A549 (cell line): ENCODE results near the gene RPA1. TPM values are rescaled to one million over a fixed set of nuclear protein-coding genes. Genes with fewer than 3 reads are reported as not detected.

Experiments used
- ATAC-seq, 2 experiments: fragments of 200-7000 bp in 1 of 2; fragments of >200 bp in 1 of 2; cut with Nextera tagmentation in 1 of 2; cut with Tn5 transposase in 1 of 2; 3 replicates each; pipeline versions ENCODE4 v1.8.0 to v1.9.1; 2018 to 2020; ENCODE audit warnings: mild to moderate bottlenecking in 1 of 2, moderate library complexity in 1 of 2
- CTCF ChIA-PET: fragments of 300-600 bp; sonication (Branson Sonifier 250); formaldehyde crosslinking; extraction: SDS; loops from one replicate; lab custom pipeline; 2021; ENCODE audit warnings: antibody characterized with exemption, inconsistent platforms; lab: Yijun Ruan, JAX
- POLR2A ChIA-PET: fragments of 350-600 bp; formaldehyde crosslinking; extraction: SDS; loops from one replicate; lab custom pipeline; 2021; ENCODE audit warnings: antibody characterized with exemption, inconsistent platforms; lab: Yijun Ruan, JAX
- DNase-seq, 2 experiments: peaks; one replicate each; pipeline versions ENCODE4 v3.0.0 to v3.0.0-alpha.2; 2011 to 2016; ENCODE audit warnings: low read depth in 1 of 2, low spot score in 1 of 2
- FAIRE-seq: peaks from 2 replicates; lab custom pipeline; 2011; peaks lifted over from hg19 to GRCh38; lab: Jason Lieb, UNC
- H3K27ac ChIP-seq, 2 experiments: fragments of >200 bp; sonication (Bioruptor Twin); formaldehyde crosslinking; 3 replicates each; pipeline ENCODE4 v1.5.1; 2016 to 2017
- H3K4me1 ChIP-seq: fragments of >200 bp; sonication (Bioruptor Twin); formaldehyde crosslinking; 3 replicates; pipeline ENCODE4 v1.6.1; 2016
- H3K4me2 ChIP-seq: fragments of >200 bp; sonication (Bioruptor Twin); formaldehyde crosslinking; 3 replicates; pipeline ENCODE4 v1.6.1; 2016
- H3K4me3 ChIP-seq: fragments of >200 bp; sonication (Bioruptor Twin); formaldehyde crosslinking; 3 replicates; pipeline ENCODE4 v1.5.1; 2016
- H3K9me3 ChIP-seq: fragments of >200 bp; sonication (Bioruptor Twin); formaldehyde crosslinking; 3 replicates; pipeline ENCODE4 v1.6.1; 2016
- CEBPB ChIP-seq, 2 experiments: fragments of >200 bp in 1 of 2; sonication (Bioruptor Twin) in 1 of 2; formaldehyde crosslinking in 1 of 2; IDR thresholded peaks; 2 replicates each; pipeline ENCODE4 v1.6.1; 2012 to 2016
- CHD4 ChIP-seq: fragments of 200-600 bp; sonication (generic); IDR thresholded peaks from 2 replicates; pipeline ENCODE4 v1.6.1; 2016; ENCODE audit warnings: antibody characterized with exemption, mild to moderate bottlenecking, borderline replicate concordance
- EHMT2 ChIP-seq: fragments of 200-600 bp; sonication (generic); IDR thresholded peaks from 2 replicates; pipeline ENCODE4 v1.6.1; 2016; ENCODE audit warnings: antibody characterized with exemption, low read depth, mild to moderate bottlenecking, moderate library complexity
- EP300 ChIP-seq, 2 experiments: fragments of >200 bp; sonication (Bioruptor Twin); formaldehyde crosslinking; IDR thresholded peaks; 2 replicates in 1 of 2; 3 replicates in 1 of 2; pipeline ENCODE4 v1.6.1; 2016 to 2017
- FOXS1 ChIP-seq: fragments of 250-450 bp; sonication (Bioruptor Pico); IDR thresholded peaks from 2 replicates; pipeline ENCODE4 v1.5.0; 2020; ENCODE audit warnings: mild to moderate bottlenecking, moderate library complexity
- HDAC2 ChIP-seq: fragments of 200-600 bp; sonication (generic); IDR thresholded peaks from 2 replicates; pipeline ENCODE4 v1.6.1; 2016
- HOXA7 ChIP-seq: fragments of 250-450 bp; sonication (Bioruptor Pico); IDR thresholded peaks from 2 replicates; pipeline ENCODE4 v1.5.0; 2020; ENCODE audit warnings: mild to moderate bottlenecking, moderate library complexity
- HOXB5 ChIP-seq: fragments of 250-450 bp; sonication (Bioruptor Pico); IDR thresholded peaks from 2 replicates; pipeline ENCODE4 v1.5.0; 2020; ENCODE audit warnings: mild to moderate bottlenecking, moderate library complexity
- JUNB ChIP-seq: fragments of >200 bp; sonication (Bioruptor Twin); formaldehyde crosslinking; IDR thresholded peaks from 2 replicates; pipeline ENCODE4 v1.6.1; 2016
- KDM5A ChIP-seq: fragments of 200-600 bp; sonication (generic); IDR thresholded peaks from 2 replicates; pipeline ENCODE4 v1.6.1; 2016; ENCODE audit warnings: antibody characterized with exemption, mild to moderate bottlenecking
- NFE2L2 ChIP-seq: fragments of 150-350 bp; conservative IDR thresholded peaks from 2 replicates; pipeline ENCODE4 v1.6.1; 2014; ENCODE audit warnings: low read length
- PHF8 ChIP-seq: fragments of 200-600 bp; sonication (generic); IDR thresholded peaks from 2 replicates; pipeline ENCODE4 v1.6.1; 2016; ENCODE audit warnings: low read depth, mild to moderate bottlenecking, antibody characterized with exemption, moderate library complexity, borderline replicate concordance
- POLR2A ChIP-seq: IDR thresholded peaks from 2 replicates; pipeline ENCODE4 v1.6.1; 2012; ENCODE audit warnings: mild to moderate bottlenecking, low read length
- POLR2AphosphoS2 ChIP-seq: conservative IDR thresholded peaks from 2 replicates; pipeline ENCODE4 v1.6.1; 2012; ENCODE audit warnings: low read length, improper control_type of control experiment, inconsistent platforms
- RARB ChIP-seq: fragments of 250-450 bp; sonication (Bioruptor Pico); IDR thresholded peaks from 2 replicates; pipeline ENCODE4 v1.8.0; 2021; ENCODE audit warnings: mild to moderate bottlenecking, moderate library complexity
- RCOR1 ChIP-seq: fragments of 150-350 bp; IDR thresholded peaks from 2 replicates; pipeline ENCODE4 v1.6.1; 2014; ENCODE audit warnings: antibody characterized with exemption, low read length, low read depth
- RFX5 ChIP-seq: fragments of 450-650 bp; IDR thresholded peaks from 2 replicates; pipeline ENCODE4 v1.7.1; 2014; ENCODE audit warnings: antibody characterized with exemption, mild to moderate bottlenecking, moderate library complexity
- SREBF2 ChIP-seq: fragments of 450-650 bp; IDR thresholded peaks from 2 replicates; pipeline ENCODE4 v1.6.1; 2014; ENCODE audit warnings: mild to moderate bottlenecking, moderate library complexity
- TFCP2L1 ChIP-seq: fragments of 250-450 bp; sonication (Bioruptor Pico); IDR thresholded peaks from 2 replicates; pipeline ENCODE4 v1.5.0; 2021; ENCODE audit warnings: mild to moderate bottlenecking
- ZFP36 ChIP-seq: fragments of 450-650 bp; IDR thresholded peaks from 2 replicates; pipeline ENCODE4 v1.6.1; 2014; ENCODE audit warnings: borderline replicate concordance; ENCODE audit not compliant: partially characterized antibody
- ZSCAN20 ChIP-seq: fragments of 250-450 bp; sonication (Bioruptor Pico); IDR thresholded peaks from 2 replicates; pipeline ENCODE4 v1.8.0; 2022; ENCODE audit warnings: mild to moderate bottlenecking, moderate library complexity
- WGBS: methylation state at CpG from one replicate; pipeline ENCODE4 v1.1.6; 2017; ENCODE audit errors: missing lambda C conversion rate; 5-methylcytosine and 5-hydroxymethylcytosine counted together
- polyA plus RNA-seq, 4 experiments: library from polyadenylated mRNA; depleted of rRNA in 3 of 4; stranded (reverse); fragments of >200 nt; fragmentation: RNase III in 1 of 4; extraction: RNeasy Plus Mini Kit Qiagen cat#74134 plus additional on column Dnase treatment in 1 of 4; gene quantifications; 2 replicates in 3 of 4; 3 replicates in 1 of 4; pipeline ENCODE4 v1.2.3, GENCODE V29; 2011 to 2017
- TF ChIP-seq, protein P1 (sequence below): fragments of >200 bp; sonication (Bioruptor Twin); formaldehyde crosslinking; IDR thresholded peaks from 3 replicates; pipeline ENCODE4 v1.6.1; 2016
- TF ChIP-seq, protein P2 (sequence below): fragments of 450-650 bp; IDR thresholded peaks from 2 replicates; pipeline ENCODE4 v1.6.1; 2014; ENCODE audit warnings: antibody characterized with exemption
- TF ChIP-seq, protein P3 (sequence below): IDR thresholded peaks from 2 replicates; pipeline ENCODE4 v1.6.1; 2012
- TF ChIP-seq, protein P4 (sequence below): fragments of 150-350 bp; IDR thresholded peaks from 2 replicates; pipeline ENCODE4 v1.6.1; 2014; ENCODE audit warnings: low read depth, mild to moderate bottlenecking, low read length
- TF ChIP-seq, protein P5 (sequence below): fragments of 200-600 bp; sonication (generic); IDR thresholded peaks from 2 replicates; pipeline ENCODE4 v1.6.1; 2016; ENCODE audit warnings: antibody characterized with exemption, mild to moderate bottlenecking, moderate library complexity
- TF ChIP-seq, protein P6 (sequence below): fragments of 250-450 bp; sonication (Bioruptor Pico); IDR thresholded peaks from 2 replicates; pipeline ENCODE4 v1.5.0; 2021; ENCODE audit warnings: mild to moderate bottlenecking, moderate library complexity, borderline replicate concordance
- TF ChIP-seq, protein P7 (sequence below): fragments of 250-450 bp; sonication (Bioruptor Pico); IDR thresholded peaks from 2 replicates; pipeline ENCODE4 v1.5.0; 2020; ENCODE audit warnings: low read depth, mild to moderate bottlenecking, moderate library complexity

The RPA1 gene
- polyA plus RNA-seq, 2 of the 4 experiments (the other 2 are of a cell fraction): 72.2 to 136 TPM

DNA sequence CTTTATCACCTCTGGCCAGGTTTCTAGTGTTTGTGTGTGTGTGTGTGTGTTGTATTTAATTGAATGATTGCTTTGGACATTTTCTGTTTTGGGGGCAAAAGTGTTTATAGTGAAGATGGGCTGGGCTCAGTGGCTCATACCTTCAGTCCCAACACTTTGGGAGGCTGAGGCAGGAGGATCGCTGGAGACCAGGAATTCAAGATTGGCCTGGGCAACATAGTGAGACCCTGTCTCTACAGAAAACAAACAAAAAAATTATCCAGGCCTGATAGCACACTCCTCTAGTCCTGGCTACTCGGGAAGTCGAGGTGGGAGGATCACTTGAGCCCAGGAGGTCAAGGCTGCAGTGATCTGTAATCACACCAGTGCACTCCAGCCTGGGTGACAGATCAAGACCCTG, 37.5 kb downstream of the RPA1 start:
- WGBS: 89% methylated on average over 3 of the region's 3 CpGs
- H3K27ac ChIP-seq: no peak overlapping the region
- ChIA-PET CTCF (interaction anchor here (1.0 to 5.0 kb wide), 3 partner anchors 15 to 147 kb away, joined by 4 to 30 read pairs (median 4); no protein-coding TSS in a partner anchor), POLR2A (no interaction called here)
- no peaks in the 10 kb centered on the region for H3K4me1 ChIP-seq
- no peaks in the 10 kb centered on the region for H3K9me3 ChIP-seq
- no peak overlapping the region for H3K4me2 ChIP-seq
- ATAC-seq (no peak), DNase-seq (no peak), FAIRE-seq (no peak)
- H3K4me3 ChIP-seq: no peak overlapping the region
- TF ChIP-seq, protein P1, sequence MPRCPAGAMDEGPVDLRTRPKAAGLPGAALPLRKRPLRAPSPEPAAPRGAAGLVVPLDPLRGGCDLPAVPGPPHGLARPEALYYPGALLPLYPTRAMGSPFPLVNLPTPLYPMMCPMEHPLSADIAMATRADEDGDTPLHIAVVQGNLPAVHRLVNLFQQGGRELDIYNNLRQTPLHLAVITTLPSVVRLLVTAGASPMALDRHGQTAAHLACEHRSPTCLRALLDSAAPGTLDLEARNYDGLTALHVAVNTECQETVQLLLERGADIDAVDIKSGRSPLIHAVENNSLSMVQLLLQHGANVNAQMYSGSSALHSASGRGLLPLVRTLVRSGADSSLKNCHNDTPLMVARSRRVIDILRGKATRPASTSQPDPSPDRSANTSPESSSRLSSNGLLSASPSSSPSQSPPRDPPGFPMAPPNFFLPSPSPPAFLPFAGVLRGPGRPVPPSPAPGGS: no peak
- TF ChIP-seq RARB (CRISPR knock-in tag) (no peak), HOXA7 (no peak), POLR2A (no peak), SREBF2 (no peak), EHMT2 (no peak), JUNB (no peak), ZSCAN20 (CRISPR knock-in tag) (no peak), CEBPB (IDR thresholded peaks at IDR 0.05) (no peak), NFE2L2 (no peak), POLR2AphosphoS2 (no peak), FOXS1 (no peak), RCOR1 (no peak)
- TF ChIP-seq, protein P2, sequence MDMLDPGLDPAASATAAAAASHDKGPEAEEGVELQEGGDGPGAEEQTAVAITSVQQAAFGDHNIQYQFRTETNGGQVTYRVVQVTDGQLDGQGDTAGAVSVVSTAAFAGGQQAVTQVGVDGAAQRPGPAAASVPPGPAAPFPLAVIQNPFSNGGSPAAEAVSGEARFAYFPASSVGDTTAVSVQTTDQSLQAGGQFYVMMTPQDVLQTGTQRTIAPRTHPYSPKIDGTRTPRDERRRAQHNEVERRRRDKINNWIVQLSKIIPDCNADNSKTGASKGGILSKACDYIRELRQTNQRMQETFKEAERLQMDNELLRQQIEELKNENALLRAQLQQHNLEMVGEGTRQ: no peak
- TF ChIP-seq, protein P3, sequence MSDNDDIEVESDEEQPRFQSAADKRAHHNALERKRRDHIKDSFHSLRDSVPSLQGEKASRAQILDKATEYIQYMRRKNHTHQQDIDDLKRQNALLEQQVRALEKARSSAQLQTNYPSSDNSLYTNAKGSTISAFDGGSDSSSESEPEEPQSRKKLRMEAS: no peak
- TF ChIP-seq, protein P4, sequence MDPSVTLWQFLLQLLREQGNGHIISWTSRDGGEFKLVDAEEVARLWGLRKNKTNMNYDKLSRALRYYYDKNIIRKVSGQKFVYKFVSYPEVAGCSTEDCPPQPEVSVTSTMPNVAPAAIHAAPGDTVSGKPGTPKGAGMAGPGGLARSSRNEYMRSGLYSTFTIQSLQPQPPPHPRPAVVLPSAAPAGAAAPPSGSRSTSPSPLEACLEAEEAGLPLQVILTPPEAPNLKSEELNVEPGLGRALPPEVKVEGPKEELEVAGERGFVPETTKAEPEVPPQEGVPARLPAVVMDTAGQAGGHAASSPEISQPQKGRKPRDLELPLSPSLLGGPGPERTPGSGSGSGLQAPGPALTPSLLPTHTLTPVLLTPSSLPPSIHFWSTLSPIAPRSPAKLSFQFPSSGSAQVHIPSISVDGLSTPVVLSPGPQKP: no peak
- TF ChIP-seq, protein P5, sequence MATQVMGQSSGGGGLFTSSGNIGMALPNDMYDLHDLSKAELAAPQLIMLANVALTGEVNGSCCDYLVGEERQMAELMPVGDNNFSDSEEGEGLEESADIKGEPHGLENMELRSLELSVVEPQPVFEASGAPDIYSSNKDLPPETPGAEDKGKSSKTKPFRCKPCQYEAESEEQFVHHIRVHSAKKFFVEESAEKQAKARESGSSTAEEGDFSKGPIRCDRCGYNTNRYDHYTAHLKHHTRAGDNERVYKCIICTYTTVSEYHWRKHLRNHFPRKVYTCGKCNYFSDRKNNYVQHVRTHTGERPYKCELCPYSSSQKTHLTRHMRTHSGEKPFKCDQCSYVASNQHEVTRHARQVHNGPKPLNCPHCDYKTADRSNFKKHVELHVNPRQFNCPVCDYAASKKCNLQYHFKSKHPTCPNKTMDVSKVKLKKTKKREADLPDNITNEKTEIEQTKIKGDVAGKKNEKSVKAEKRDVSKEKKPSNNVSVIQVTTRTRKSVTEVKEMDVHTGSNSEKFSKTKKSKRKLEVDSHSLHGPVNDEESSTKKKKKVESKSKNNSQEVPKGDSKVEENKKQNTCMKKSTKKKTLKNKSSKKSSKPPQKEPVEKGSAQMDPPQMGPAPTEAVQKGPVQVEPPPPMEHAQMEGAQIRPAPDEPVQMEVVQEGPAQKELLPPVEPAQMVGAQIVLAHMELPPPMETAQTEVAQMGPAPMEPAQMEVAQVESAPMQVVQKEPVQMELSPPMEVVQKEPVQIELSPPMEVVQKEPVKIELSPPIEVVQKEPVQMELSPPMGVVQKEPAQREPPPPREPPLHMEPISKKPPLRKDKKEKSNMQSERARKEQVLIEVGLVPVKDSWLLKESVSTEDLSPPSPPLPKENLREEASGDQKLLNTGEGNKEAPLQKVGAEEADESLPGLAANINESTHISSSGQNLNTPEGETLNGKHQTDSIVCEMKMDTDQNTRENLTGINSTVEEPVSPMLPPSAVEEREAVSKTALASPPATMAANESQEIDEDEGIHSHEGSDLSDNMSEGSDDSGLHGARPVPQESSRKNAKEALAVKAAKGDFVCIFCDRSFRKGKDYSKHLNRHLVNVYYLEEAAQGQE: no peak
- TF ChIP-seq, protein P6, sequence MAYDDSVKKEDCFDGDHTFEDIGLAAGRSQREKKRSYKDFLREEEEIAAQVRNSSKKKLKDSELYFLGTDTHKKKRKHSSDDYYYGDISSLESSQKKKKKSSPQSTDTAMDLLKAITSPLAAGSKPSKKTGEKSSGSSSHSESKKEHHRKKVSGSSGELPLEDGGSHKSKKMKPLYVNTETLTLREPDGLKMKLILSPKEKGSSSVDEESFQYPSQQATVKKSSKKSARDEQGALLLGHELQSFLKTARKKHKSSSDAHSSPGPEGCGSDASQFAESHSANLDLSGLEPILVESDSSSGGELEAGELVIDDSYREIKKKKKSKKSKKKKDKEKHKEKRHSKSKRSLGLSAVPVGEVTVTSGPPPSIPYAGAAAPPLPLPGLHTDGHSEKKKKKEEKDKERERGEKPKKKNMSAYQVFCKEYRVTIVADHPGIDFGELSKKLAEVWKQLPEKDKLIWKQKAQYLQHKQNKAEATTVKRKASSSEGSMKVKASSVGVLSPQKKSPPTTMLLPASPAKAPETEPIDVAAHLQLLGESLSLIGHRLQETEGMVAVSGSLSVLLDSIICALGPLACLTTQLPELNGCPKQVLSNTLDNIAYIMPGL: no peak

DNA sequence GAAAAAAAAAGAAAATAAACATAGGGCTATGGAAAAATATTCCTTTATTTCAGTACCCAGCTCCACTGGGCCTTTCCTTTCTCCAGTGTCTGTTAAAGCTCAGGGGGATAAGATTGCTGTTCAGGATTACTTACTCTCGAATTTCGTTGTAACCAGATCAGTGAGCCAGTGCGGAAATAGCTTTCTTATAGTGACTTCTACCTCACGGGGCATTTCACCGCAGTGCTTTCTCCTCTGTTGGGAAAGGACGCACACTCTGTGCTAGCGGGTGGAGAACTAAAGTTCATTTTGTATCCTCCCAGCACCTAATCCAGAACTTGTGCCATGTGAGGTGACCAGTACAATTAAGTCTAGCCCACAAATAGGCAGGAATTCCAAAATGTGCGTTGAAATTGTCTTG, 38.3 kb downstream of the RPA1 start:
- H3K4me3 ChIP-seq: no peak overlapping the region
- no peak overlapping the region for H3K4me2 ChIP-seq
- H3K4me1 ChIP-seq: no peaks in the 10 kb centered on the region
- FAIRE-seq (no peak), DNase-seq (no peak)
- no peak for TF ChIP-seq PHF8
- TF ChIP-seq CHD4: no peak
- no peak for TF ChIP-seq EP300 (IDR thresholded peaks at IDR 0.05)
- TF ChIP-seq HOXB5 (CRISPR knock-in tag): no peak
- TF ChIP-seq NFE2L2: no peak
- TF ChIP-seq KDM5A: no peak
- TF ChIP-seq, protein P7, sequence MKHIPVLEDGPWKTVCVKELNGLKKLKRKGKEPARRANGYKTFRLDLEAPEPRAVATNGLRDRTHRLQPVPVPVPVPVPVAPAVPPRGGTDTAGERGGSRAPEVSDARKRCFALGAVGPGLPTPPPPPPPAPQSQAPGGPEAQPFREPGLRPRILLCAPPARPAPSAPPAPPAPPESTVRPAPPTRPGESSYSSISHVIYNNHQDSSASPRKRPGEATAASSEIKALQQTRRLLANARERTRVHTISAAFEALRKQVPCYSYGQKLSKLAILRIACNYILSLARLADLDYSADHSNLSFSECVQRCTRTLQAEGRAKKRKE (CRISPR knock-in tag): no peak
- TF ChIP-seq TFCP2L1 (CRISPR knock-in tag): no peak
- TF ChIP-seq ZFP36: no peak
- TF ChIP-seq HDAC2: no peak
- no peak for TF ChIP-seq RFX5
- TF ChIP-seq, all 56 proteins: peak for 0
- 96% methylated on average over 8 of the region's 8 CpGs for WGBS
- ChIA-PET CTCF (interaction anchor here (0.8 to 1.6 kb wide), 4 partner anchors 11 to 148 kb away, joined by 3 to 4 read pairs (median 4); no protein-coding TSS in a partner anchor), POLR2A (no interaction called here)
- Histone ChIP-seq H3K27ac (no peak overlapping the region), H3K9me3 (no peaks in the 10 kb centered on the region)
- no peak for ATAC-seq
